HG02938 (cell line): ENCODE results near the gene LMF2.

Experiments
- ATAC-seq: cut with Tn5 transposase; IDR thresholded peaks from one replicate; pipeline ENCODE4 v1.9.1; 2021; ENCODE audit warnings: mild to moderate bottlenecking, moderate library complexity; ENCODE audit not compliant: unreplicated experiment

The LMF2 gene

DNA sequence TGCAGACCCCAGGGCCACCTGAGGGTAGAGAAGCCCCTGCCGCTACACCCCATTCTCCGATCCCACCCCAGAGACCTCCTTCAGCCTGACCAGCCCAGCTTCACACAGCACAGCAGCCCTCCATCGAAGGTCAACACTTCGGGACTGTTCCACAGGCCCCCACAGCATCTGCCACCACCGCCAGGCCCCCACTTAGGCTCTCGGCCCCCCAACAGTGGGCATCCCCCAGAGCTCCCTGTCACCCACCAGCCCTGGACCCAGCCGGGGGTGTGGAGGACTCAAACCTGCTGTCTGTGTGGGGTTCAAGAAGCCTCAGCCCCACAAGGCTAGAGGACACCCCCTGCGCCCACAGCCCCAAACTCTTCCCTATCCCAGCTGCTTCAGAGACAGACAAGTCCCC, 38.9 kb downstream of the LMF2 start:
- no peak for ATAC-seq

DNA sequence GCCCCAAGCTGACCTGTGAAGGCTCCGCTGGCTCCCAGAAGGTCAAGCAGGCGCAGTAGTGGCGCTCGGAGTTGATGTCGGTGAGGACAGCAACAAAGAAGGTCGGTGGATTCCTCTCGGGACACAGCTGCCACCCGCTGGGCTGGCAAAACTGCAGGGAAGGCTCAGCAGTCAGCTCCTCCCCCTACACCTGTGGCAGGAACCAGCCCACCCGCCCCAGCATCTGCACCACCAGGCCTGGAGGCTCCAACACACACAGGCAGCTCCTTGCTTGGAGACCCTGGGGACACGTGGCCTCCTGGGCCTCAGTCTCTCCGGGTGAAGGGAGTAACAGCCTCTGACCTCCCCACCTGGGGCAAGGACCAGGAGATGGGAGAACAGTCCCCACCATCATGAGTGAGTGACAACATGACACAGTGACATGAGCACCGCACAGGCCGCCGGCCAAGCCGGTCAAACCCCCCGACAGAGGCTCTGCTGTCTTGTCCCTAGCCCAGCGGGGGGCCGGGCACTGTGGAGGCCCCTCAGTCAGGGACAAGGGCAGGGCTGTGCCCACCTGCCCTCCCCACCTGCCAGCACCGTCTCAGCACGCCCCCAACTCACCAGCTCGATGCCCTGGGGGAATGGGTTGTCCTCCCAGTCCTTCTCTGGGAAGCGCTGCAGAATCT, 39.6 kb downstream of the LMF2 start:
- ATAC-seq: no peak

DNA sequence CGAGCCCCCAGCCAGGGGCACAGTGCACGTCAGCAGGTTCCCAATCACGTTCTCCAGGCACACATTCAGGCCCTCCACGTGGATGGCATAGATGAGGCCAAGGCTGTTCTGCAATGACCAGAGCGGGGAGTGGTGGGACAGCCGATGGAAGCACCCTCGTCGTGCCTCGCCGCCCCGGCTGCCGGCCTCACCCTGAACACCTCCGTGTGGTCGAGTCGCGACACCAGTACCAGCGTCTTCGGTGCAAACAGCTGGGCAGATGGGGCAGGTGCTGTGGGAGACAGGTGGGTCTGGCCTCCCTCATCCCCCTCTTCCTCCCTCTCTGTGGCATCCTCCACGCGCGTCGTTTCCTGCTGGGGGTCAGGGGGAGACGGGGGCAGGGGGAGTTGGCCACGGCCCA, 40.2 kb downstream of the LMF2 start:
- ATAC-seq: no peak

DNA sequence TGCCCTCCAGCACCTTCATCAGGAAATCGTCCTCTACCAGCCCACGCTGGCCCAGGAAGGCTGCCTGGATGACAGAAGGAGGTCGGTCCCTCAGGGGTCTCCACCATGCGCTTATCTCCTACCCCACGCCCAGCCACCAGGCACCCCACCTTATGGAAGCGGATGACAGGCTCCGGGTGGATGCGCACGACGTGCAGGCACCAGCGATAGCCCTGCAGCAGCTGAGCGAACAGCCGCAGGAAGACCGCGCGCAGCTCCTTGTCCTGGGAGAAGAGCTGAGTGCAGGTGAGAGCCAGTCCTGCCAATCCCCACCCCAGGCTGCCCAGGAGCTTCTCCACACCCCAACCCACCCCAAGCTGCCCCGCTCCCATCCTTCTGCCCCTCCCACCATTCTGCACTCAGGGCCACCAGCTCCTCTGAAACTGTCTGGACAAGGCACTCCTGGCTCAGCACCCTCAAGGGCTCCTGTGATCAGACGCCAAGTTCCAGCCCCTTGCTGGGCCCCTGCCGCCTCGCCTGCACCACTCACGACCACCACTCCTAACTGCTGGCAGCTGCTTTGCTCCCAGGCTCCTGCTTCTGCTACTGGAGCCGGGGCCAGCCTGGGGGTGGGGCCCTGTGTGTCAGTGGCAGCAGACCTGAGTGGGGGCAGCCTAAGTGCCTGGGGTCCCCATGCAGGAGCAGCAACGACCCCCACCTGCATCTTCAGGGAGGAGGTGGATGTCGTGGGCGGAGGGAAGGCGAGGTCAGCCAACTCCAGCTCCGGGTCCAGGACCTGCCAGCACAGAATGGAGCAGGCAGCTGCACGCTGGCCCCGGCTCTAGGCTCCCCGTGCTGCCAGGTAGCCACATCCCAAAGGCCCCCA, 42.2 kb downstream of the LMF2 start:
- no peak for ATAC-seq

DNA sequence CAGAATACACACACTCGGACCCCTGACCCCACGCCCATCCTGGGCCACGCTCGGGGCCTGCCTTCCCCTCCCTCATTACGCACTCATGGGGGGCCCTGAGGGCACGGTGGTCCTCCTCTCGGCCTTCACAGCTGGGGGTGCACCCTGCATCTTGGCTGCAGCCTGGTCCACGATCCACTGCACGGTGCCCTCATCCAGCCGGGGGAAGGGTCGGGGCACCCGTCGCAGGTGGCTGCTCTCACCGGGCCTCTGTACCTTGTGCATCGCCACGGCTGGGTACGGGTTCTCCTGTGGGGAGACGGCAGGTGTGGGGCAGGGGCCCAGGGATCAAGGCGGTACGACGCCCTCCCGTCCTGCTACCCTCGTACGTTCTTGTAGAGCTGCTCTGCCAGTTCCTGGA, 43.1 kb downstream of the LMF2 start:
- ATAC-seq: no peak

DNA sequence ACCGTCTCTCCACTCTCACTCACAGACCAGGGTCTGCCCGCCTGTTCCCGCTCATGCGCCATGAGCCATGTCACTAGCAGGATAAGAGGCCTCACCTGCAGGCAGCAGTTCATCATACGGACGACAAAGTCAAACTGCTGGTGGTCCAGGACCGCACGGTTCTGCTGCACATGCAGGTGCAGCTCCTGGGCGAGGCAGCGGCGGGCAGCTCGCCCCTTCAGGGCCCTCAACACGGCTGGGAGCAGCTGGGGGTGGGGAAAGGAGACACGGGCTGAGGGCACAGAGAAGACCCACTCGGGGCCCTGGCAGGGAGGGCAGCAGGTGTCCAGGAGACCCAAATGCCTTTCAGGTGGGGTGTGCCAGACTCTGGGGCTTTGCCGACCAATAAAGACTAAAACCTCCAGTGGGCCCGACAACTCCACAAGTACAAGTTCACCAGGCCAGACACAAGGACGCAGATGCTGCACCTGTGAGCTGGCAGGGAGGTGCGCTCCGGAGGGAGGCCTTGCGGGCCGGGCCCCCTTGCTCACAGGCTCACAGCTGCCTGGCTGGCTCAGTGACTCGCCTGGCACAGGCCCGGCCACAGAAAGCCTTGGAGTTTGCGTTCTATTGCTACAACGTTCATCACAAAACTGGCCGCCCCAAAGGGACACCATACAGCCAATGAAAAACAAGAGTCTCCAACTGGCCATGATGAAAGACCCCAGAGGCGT, 44.2 kb downstream of the LMF2 start:
- no peak for ATAC-seq

DNA sequence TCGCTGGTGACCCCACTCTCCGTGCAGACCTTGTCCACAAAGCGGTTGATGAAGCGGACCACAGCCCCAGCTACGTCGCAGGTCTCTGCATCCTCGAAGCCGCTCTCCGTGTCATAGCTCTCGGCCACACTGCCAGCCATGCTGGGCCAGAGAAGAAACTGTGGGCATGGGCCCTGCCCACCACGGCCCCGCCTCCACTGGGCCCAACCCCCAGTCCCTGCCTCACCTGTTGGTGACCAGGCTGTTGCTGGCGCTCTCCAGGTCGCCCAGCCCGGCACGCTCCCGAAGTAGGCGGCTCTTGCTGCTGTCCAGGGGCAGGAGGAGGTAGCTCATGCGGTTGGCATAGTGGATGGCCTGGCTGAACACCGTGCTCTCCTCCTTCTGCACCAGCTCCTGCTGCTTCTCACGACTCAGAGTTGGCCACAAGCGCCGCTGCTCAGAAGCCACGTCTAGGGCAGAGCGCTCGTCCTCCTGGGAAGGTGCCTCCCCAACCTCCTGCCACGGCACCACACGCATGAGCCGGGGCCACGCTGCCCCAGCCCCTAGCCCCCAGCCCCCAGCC, 45.4 kb downstream of the LMF2 start:
- no peak for ATAC-seq

DNA sequence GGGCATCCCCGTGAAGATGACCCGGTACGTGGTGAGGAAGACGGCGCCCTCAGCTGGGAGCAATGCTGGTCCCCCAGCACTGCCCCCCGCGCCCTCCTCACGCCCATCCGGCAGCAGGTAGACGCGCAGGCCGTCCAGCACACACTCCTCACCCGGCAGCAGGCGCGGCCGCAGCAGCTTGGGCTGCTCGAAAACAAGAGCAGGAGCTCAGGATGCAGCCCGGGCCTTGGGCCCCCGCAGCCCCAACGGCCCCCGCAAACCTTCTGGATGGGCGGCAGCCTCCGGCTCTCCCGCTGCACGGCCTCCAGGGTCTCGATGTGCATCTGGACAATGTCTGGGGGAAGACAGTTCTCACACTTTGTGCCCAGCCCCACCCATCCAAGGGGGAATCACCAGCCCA, 46.0 kb downstream of the LMF2 start:
- ATAC-seq: no peak

DNA sequence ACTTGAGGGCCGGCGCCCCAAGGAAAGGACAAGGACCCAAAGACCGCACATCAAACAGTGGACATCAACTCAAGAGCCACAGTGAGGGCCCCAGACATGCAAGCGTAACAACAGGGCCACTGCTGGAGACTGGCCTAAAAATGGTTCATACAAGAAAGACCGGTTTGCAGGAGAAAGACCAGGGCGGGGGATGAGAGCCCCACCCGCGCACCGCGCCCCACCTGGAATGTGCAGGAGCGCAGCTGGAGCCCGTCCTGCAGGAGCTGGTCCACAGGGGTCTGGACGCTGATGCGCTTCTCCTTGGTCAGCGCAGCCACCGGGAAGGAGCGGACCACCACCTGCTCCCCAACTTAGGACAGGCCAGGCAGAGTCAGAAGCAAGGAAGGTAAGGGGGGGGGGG, 46.6 kb downstream of the LMF2 start:
- ATAC-seq: no peak

DNA sequence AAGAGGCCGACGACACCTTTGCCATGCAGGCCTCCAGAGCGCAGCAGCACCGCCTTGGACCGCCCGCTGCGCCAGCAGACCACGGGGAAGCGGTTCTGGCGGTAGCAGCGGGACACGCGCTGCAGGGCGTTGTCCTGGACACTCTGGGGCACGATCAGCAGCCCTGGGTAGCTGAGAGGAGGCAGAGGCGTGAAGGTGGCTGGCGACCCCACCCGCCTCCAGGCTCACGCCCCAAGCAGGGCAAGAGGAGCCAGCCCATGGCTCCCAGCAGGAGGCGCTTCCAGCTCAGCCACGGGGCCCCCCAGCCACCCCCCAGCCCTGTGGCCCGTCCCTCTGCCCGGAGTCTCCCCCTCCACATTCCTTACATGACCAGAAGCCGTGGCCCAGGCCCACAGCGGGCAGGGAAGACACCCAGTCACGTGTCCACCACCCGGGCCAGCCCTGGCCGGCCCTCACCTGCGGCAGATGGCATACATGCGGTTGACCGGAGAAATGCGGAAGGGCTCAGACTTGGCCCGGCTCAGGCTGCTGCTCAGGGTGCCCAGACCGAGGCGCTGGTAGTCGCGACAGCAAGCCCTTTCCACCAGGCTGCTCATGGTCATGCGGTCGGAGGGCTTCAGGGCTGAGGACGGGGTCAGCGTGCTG, 47.9 kb downstream of the LMF2 start:
- ATAC-seq: no peak

DNA sequence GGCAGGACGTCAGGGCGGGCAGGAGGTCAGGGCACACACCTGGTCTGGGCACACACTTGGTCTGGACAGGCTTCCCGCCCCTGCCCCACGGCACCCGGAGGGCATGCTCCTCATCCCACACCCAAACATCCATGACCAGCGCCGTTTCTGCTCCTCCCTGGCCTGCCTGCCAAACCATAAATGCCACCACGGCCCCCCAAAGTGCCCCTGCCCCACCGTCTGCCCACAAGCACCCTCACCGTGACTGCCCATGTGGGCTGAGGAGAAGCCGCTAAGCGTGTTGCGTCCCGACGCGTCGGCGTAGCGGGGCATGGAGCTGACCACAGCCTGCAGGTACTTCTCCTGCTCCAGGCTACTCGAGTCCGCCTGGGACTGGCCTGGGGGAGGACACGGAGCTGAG, 48.5 kb downstream of the LMF2 start:
- ATAC-seq: no peak

DNA sequence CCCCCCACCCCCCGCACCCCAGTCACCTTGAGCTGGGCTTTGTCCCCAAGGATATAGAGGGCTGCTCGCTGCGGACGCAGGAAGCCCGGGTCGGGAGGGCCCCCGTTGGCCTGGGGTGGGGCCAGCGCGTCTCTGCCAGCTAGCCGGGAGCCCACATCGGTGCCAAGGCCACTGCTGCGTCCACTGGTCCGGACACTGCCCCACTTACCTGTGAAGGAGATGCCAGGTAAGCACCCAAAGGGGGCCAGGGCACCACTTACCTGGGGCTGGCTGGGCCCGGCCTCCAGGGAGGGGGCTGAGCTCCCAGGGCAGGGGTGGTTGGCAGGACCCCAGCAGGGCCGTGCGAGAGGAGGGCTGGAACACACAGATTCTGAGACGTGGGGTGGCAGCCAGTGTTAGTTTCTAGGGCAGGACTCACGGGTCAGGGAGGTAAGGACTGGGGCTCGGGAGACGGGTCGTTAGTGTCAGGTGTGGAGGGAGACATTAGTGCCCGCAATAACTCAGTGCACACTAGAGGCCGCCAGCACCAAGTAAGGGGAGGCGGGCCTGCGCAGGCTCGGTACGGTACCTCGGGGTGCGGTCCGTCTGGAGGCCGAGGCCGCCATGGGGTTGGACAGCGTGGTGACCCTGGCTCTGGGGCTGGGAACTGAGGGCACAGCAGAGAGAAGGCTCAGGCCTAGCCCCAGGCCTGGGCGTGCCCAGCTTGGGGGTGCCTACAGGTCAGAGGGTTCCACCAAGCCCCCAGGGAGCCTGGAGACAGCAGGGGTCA, 50.9 kb downstream of the LMF2 start:
- ATAC-seq: no peak

DNA sequence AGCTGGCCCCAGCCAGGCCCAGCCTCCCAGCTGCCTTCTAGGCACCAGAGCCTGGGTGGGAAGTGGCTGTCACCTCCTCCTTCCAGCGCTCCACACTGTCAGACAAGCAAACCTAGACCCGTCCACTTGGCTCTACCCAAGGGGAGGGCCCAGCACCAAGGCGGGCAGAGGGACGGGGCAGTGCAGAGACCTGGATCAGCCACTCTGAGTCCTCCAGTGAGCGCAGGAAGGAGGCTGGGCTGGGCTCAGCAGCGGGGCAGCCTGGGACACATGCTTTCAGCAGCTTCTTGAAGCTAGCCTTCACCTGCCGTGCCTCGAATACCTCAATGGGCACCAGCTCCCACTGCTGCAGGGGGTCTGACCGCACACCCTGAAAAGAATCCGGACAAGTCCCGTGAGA, 51.5 kb downstream of the LMF2 start:
- ATAC-seq: no peak

DNA sequence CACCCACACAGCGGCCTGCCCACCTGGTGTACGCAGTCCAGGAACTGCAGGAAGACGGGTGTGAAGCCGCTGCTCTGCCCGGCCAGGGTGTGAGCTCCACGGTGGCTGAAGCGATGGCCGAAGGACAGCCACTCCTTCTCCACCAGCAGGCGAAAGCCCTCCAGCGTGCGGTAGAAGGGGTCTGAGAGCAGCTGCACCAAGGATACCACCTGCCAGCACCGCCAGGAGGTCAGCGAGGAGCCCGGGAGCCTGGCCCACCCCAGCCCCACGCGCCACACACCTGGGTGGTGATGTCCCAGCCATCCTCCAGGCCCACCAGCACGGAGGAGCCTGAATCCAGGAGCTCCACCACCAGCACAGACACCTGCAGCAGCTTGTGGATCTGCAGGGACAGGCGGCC, 52.3 kb downstream of the LMF2 start:
- ATAC-seq: no peak

DNA sequence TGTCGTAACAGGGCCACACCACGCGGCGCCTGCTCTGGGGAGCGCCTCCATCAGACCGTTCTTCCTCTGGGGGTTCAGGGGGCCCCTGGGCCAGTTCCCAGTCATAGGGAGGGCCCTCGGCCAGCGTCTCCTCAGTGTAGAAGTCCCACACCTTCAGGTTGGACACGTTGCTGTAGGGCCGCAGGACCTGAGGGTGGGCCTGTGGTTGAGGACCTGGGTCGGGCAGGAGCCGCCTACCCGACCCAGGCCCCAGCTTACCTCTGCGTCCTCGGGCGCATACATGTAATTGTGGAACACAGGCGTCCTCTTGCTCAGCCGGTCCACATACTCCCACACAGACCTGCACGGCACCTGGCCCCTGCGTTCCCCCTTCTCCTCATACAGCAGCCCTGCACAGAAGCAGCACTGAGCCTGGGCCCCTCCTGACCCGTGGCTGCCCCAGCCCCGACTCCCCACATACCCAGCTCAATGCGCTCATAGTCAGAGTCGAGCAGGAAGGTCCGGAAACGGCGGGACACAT, 52.9 kb downstream of the LMF2 start:
- no peak for ATAC-seq
